Ascending aorta (tissue), 2 donors: ENCODE measurements around the gene SOAT2. TPM values are rescaled to one million over a fixed set of nuclear protein-coding genes. Genes with fewer than 3 reads are reported as not detected.

Experiments used
- DNase-seq, 2 donors: peaks; one replicate each; pipeline ENCODE4 v3.0.0-alpha.2; 2019; ENCODE audit warnings: low spot score in 2 of 2
- H3K27ac ChIP-seq, 2 donors: fragments of 200-600 bp; sonication (generic); one replicate each; pipeline ENCODE4 v1.5.1; 2016 to 2017; ENCODE audit warnings: mild to moderate bottlenecking in 1 of 2
- H3K27me3 ChIP-seq: fragments of 200-600 bp; sonication (generic); one replicate; pipeline ENCODE4 v1.5.1; 2017
- H3K36me3 ChIP-seq, 2 donors: fragments of 200-600 bp; sonication (generic); one replicate each; pipeline ENCODE4 v1.5.1; 2016
- H3K4me1 ChIP-seq, 2 donors: fragments of 200-600 bp; sonication (generic); one replicate each; pipeline ENCODE4 v1.5.1; 2016 to 2017; ENCODE audit warnings: mild to moderate bottlenecking in 1 of 2
- H3K4me3 ChIP-seq, 2 donors: fragments of 200-600 bp; sonication (generic); one replicate each; pipeline ENCODE4 v1.5.1; 2016 to 2017; ENCODE audit warnings: mild to moderate bottlenecking in 1 of 2
- H3K9me3 ChIP-seq, 2 donors: fragments of 200-600 bp; sonication (generic); one replicate each; pipeline ENCODE4 v1.5.1; 2016
- CTCF ChIP-seq, 3 experiments: fragments of 200-600 bp in 2 of 3; fragments of 450-650 bp in 1 of 3; sonication (generic) in 2 of 3; IDR thresholded peaks; one replicate each; pipeline ENCODE4 v1.5.1; 2016 to 2019; ENCODE audit warnings: antibody characterized with exemption in 3 of 3, mild to moderate bottlenecking in 1 of 3, moderate library complexity in 1 of 3
- intact Hi-C: fragments of 100-400 bp; cut with DNase I; formaldehyde crosslinking; loops from one replicate; pipeline ENCODE4 v1.15.1; 2023
- total RNA-seq: library from RNA; depleted of rRNA; stranded (reverse); fragments of >200 nt; gene quantifications from one replicate; pipeline ENCODE4 v1.1.0, GENCODE V29; 2016

Gene SOAT2
- total RNA-seq, 1 donor from 2014 or later = not detected

GRCh38 chr12:53123578-53124351 lies 20.5 kb downstream of the SOAT2 start:
- intact Hi-C loops = no loop called here
- Histone ChIP-seq H3K27ac (no peak overlapping the region), H3K4me3 (no peak overlapping the region), H3K4me1 (no peaks in the 10 kb centered on the region), H3K9me3 (no peaks in the 10 kb centered on the region), H3K36me3 (no peaks in the 10 kb centered on the region), H3K27me3 (no peaks in the 10 kb centered on the region)
- TF ChIP-seq CTCF (IDR thresholded peaks at IDR 0.05) = no peak
- no peak for DNase-seq

- Histone ChIP-seq H3K9me3 (no peaks in the 10 kb centered on the region), H3K36me3 (no peaks in the 10 kb centered on the region), H3K4me3 (no peak overlapping the region), H3K27ac (no peak overlapping the region), H3K27me3 (no peaks in the 10 kb centered on the region), H3K4me1 (no peaks in the 10 kb centered on the region)
- no peak for TF ChIP-seq CTCF (IDR thresholded peaks at IDR 0.05)
- intact Hi-C loops = no loop called here
- DNase-seq = no peak
Observed at GRCh38 chr12:53124352-53124723, 21.1 kb downstream of the SOAT2 start.

GRCh38 chr12:53127169-53127568 lies 23.9 kb downstream of the SOAT2 start:
- Histone ChIP-seq H3K27me3 (no peaks in the 10 kb centered on the region), H3K9me3 (no peaks in the 10 kb centered on the region), H3K4me3 (no peak overlapping the region), H3K27ac (no peak overlapping the region), H3K4me1 (no peaks in the 10 kb centered on the region), H3K36me3 (no peaks in the 10 kb centered on the region)
- TF ChIP-seq CTCF (IDR thresholded peaks at IDR 0.05) = no peak
- intact Hi-C loops = no loop called here
- DNase-seq = no peak

DNA sequence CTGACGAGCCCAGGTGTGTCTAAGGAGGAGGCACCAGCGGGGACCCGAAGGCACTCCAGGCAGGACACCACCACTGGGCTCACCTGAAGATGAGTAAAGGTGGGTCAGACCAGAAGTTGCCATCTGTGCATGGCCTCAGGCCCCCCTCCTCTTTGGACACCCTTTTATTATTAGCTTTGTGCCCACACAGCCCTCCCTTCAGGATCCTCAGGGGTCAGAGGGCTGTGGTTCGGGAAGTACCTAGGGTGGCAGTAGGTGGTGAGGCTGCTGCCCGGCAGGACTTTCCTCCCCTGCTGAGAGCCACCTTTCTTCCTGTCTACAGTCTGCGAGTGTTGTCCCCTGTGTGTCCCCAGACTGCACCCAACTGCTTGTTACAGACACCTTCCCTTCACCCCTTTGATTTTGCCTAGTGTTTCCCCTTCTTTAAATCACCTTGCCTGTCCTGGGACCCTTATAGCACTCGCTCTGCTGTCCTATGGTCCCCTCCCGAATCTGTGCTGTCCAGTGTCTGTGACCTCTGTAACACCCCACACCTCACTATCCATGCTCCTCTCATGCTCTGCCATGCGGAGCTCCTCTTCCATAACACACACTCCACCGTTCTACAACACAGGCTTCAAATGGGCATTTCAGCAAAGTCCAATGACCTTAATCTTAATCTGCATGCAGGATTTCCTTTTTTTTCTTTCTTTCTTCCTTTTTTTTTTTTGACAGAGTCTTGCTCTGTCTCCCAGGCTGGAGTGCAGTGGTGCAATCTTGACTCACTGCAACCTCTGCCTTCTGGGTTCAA lies 25.7 kb downstream of the SOAT2 start:
- no peak overlapping the region for H3K27ac ChIP-seq
- no peak for DNase-seq
- TF ChIP-seq CTCF (IDR thresholded peaks at IDR 0.05) = no peak

GRCh38 chr12:53131844-53132243 lies 28.6 kb downstream of the SOAT2 start:
- Histone ChIP-seq H3K27ac (no peak overlapping the region), H3K4me1 (no peaks in the 10 kb centered on the region), H3K4me3 (no peak overlapping the region), H3K36me3 (no peaks in the 10 kb centered on the region), H3K9me3 (peaks cover 0 to 2% of the 10 kb centered on the region in 2 donors), H3K27me3 (no peaks in the 10 kb centered on the region)
- no peak for DNase-seq
- no peak for TF ChIP-seq CTCF (IDR thresholded peaks at IDR 0.05)
- intact Hi-C loops = no loop called here

More for the DNA sequence above, 25.7 kb downstream of the SOAT2 start:
- Histone ChIP-seq H3K36me3 (no peaks in the 10 kb centered on the region), H3K4me3 (no peak overlapping the region), H3K4me1 (no peaks in the 10 kb centered on the region), H3K9me3 (no peaks in the 10 kb centered on the region), H3K27me3 (no peaks in the 10 kb centered on the region)
- intact Hi-C loops = no loop called here
